PC-9 (cell line): ENCODE results near the gene PLA2G4A. TPM values are rescaled to one million over a fixed set of nuclear protein-coding genes. Genes with fewer than 3 reads are reported as not detected.

Experiments used
- BruUV-seq: library from RNA; stranded (reverse); fragments of 400-500 nt; replicated peaks from 2 replicates; lab custom pipeline; 2021; lab: Mats Ljungman, UMichigan
- CTCF ChIA-PET: fragments of 300-600 bp; sonication (Branson Sonifier 250); formaldehyde crosslinking; loops from one replicate; lab custom pipeline; 2022; ENCODE audit warnings: antibody characterized with exemption; lab: Charles Lee
- POLR2A ChIA-PET: fragments of 300-600 bp; sonication (Branson Sonifier 250); formaldehyde crosslinking; loops from one replicate; lab custom pipeline; 2022; ENCODE audit warnings: antibody characterized with exemption; ENCODE audit not compliant: unreplicated experiment; lab: Charles Lee
- DNase-seq, 2 experiments: peaks; one replicate each; pipeline versions ENCODE4 v3.0.0 to v3.0.0-alpha.2; 2015 to 2022; ENCODE audit warnings: mixed read lengths in 1 of 2
- H2AFZ ChIP-seq: fragments of 200-600 bp; sonication (generic); 2 replicates; pipeline ENCODE4 v1.8.1; 2017; ENCODE audit warnings: antibody characterized with exemption
- H3F3A ChIP-seq: fragments of 200-600 bp; sonication (generic); 2 replicates; pipeline ENCODE4 v1.8.1; 2017; ENCODE audit warnings: antibody characterized with exemption, mild to moderate bottlenecking, low read depth; ENCODE audit not compliant: insufficient read depth
- H3K27ac ChIP-seq: fragments of 200-600 bp; sonication (generic); 2 replicates; pipeline ENCODE4 v1.6.1; 2016; ENCODE audit warnings: mixed run types
- H3K27me3 ChIP-seq: fragments of 200-600 bp; sonication (generic); 2 replicates; pipeline ENCODE4 v1.6.1; 2016; ENCODE audit warnings: low read depth, mixed run types; ENCODE audit not compliant: insufficient read depth
- H3K36me3 ChIP-seq: fragments of 200-600 bp; sonication (generic); 2 replicates; pipeline ENCODE4 v1.6.1; 2016; ENCODE audit warnings: low read depth, mixed run types
- H3K4me1 ChIP-seq: fragments of 200-600 bp; sonication (generic); replicated peaks from 2 replicates; pipeline ENCODE4 v1.6.1; 2016; ENCODE audit warnings: mixed run types; ENCODE audit not compliant: insufficient read depth
- H3K4me2 ChIP-seq: fragments of 200-600 bp; sonication (generic); 2 replicates; pipeline ENCODE4 v1.6.1; 2017; ENCODE audit warnings: mixed run types
- H3K4me3 ChIP-seq: fragments of 200-600 bp; sonication (generic); 2 replicates; pipeline ENCODE4 v1.6.1; 2016; ENCODE audit warnings: mixed run types
- H3K79me2 ChIP-seq: fragments of 200-600 bp; sonication (generic); 2 replicates; pipeline ENCODE4 v1.6.1; 2017; ENCODE audit warnings: low read depth, mixed run types
- H3K9me2 ChIP-seq: fragments of 200-600 bp; sonication (generic); 2 replicates; pipeline ENCODE4 v1.8.1; 2017; ENCODE audit warnings: mild to moderate bottlenecking; ENCODE audit not compliant: insufficient read depth
- H3K9me3 ChIP-seq: fragments of 200-600 bp; sonication (generic); 2 replicates; pipeline ENCODE4 v1.8.1; 2016; ENCODE audit warnings: low read depth; ENCODE audit not compliant: insufficient read depth
- H4K20me1 ChIP-seq: fragments of 200-600 bp; sonication (generic); 2 replicates; pipeline ENCODE4 v1.8.1; 2017; ENCODE audit not compliant: insufficient read depth
- EZH2 ChIP-seq: fragments of 200-600 bp; sonication (generic); IDR thresholded peaks from 2 replicates; pipeline ENCODE4 v1.8.0; 2017; ENCODE audit warnings: antibody characterized with exemption, low read depth
- intact Hi-C: fragments of 100-400 bp; cut with micrococcal nuclease; formaldehyde crosslinking; loops from one replicate; pipeline ENCODE4 v1.10.0; 2022; ENCODE audit not compliant: unreplicated experiment
- total RNA-seq: library from RNA; stranded (reverse); gene quantifications from 2 replicates; pipeline ENCODE4 v1.2.3, GENCODE V29; 2021
- TF ChIP-seq, protein P1 (sequence below): fragments of 200-600 bp; sonication (generic); conservative IDR thresholded peaks from 2 replicates; pipeline ENCODE4 v1.6.1; 2017; ENCODE audit warnings: mixed run types, antibody characterized with exemption, mild to moderate bottlenecking, moderate library complexity

PLA2G4A gene
- total RNA-seq, 1 experiment from 2014 or later = 3.3 TPM

DNA sequence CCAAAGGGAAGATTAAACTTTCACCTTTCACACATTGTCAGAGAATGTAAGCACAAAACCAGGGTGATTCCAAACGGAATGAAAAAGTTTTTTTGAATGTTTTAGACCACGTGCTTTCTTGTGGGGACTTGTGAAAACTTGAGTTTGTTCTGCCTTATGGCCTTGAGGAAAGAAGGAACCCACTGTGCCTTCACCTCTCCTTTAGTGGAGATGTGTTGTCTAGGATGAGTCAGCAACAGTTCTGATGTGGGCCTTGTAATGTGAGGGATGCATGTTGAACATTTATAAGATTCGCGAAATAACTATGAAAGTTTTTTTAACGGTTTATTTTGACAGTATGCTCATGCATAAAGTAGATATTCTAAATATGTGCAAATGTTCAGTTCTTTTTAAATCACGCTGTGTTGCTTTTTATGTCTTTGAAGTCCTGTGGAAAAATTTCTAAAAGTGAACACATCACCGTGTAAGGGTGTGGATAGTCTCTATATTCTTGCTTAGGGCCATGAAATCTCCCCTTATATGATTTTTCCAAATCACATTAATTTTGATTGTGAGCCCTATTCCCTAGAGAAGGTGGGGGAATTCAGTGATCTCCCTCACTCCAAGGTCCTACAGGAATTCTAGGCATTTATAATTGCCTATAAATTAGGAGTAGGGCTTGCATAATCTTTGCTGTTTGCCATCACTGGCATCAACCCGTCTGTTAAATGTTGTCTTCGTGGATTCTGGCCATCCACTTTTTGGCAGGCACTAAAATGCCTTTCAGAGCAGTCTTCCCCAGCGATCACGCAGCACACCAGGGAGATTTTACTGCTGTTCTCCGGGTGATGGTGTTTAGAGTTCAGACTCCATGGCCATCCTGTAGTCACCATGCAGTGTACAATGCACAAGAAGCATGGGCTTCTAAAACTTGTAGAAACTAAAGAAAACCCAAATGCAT lies 47.4 kb downstream of the PLA2G4A start:
- no TSS peak for BruUV-seq
- DNase-seq = no peak
- Histone ChIP-seq H2AFZ (peak overlapping the region; percentile 65; the same call in 1 of the 2 replicates), H3K27ac (no peak overlapping the region), H3K9me3 (no peaks in the 10 kb centered on the region), H3F3A (no peaks in the 10 kb centered on the region), H3K9me2 (no peaks in the 10 kb centered on the region), H4K20me1 (no peaks in the 10 kb centered on the region), H3K4me1 (no peaks in the 10 kb centered on the region), H3K27me3 (no peaks in the 10 kb centered on the region), H3K4me3 (no peak overlapping the region), H3K4me2 (no peak overlapping the region), H3K36me3 (no peaks in the 10 kb centered on the region), H3K79me2 (no peaks in the 10 kb centered on the region)
- TF ChIP-seq EZH2 = no peak
- TF ChIP-seq, protein P1, sequence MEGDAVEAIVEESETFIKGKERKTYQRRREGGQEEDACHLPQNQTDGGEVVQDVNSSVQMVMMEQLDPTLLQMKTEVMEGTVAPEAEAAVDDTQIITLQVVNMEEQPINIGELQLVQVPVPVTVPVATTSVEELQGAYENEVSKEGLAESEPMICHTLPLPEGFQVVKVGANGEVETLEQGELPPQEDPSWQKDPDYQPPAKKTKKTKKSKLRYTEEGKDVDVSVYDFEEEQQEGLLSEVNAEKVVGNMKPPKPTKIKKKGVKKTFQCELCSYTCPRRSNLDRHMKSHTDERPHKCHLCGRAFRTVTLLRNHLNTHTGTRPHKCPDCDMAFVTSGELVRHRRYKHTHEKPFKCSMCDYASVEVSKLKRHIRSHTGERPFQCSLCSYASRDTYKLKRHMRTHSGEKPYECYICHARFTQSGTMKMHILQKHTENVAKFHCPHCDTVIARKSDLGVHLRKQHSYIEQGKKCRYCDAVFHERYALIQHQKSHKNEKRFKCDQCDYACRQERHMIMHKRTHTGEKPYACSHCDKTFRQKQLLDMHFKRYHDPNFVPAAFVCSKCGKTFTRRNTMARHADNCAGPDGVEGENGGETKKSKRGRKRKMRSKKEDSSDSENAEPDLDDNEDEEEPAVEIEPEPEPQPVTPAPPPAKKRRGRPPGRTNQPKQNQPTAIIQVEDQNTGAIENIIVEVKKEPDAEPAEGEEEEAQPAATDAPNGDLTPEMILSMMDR = no peak
- POLR2A ChIA-PET = no interaction called here
- CTCF ChIA-PET = no interaction called here
- intact Hi-C loops = no loop called here

DNA sequence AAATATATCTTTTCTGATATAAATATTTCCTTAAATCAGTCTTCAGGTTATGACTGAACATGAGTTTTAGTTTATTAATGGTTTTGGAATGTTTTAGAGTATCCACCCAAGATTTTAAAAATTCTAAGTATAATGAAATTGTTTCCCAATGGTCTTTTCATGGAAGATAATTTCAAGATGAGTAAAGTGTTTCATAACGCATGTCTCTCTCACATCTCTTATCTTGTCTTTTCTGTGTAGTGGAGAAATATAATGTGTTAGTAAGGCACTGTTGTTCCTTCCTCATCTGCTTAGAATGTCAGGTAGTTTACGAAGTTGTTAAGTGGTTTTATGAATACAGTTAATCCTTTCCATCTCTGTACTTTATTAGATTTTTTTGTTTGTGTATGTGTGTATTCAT lies 49.6 kb downstream of the PLA2G4A start:
- POLR2A ChIA-PET = no interaction called here
- CTCF ChIA-PET = no interaction called here
- no TSS peak for BruUV-seq
- Histone ChIP-seq H3K27ac (no peak overlapping the region), H3K9me2 (no peaks in the 10 kb centered on the region), H3K4me1 (no peaks in the 10 kb centered on the region), H2AFZ (no peak overlapping the region), H4K20me1 (no peaks in the 10 kb centered on the region), H3K79me2 (no peaks in the 10 kb centered on the region), H3F3A (no peaks in the 10 kb centered on the region), H3K36me3 (no peaks in the 10 kb centered on the region), H3K4me2 (no peak overlapping the region), H3K27me3 (no peaks in the 10 kb centered on the region), H3K9me3 (no peaks in the 10 kb centered on the region), H3K4me3 (no peak overlapping the region)
- intact Hi-C loops = no loop called here
- DNase-seq = no peak
- TF ChIP-seq, protein P1 = no peak
- TF ChIP-seq EZH2 = no peak

DNA sequence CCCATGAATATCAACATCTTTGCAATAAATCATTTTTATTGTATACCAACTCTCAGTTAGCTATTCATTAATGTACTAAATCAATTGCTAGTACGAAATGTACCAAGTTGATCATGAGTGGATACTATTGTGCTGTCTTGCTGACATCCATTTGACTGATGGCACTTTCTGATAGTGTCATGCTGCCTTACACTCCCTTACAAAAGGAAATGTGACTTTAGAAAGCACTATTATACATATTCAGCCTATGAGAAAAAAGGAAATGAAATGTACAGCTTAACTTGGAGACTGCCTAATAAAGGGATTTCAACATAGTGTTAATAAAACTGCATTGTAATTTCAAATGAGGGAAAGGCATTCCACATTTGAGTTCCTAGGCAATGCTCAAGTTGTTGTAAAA lies 52.2 kb downstream of the PLA2G4A start:
- Histone ChIP-seq H3F3A (no peaks in the 10 kb centered on the region), H3K9me3 (no peaks in the 10 kb centered on the region), H3K27me3 (no peaks in the 10 kb centered on the region), H3K4me3 (no peak overlapping the region), H3K4me1 (no peaks in the 10 kb centered on the region), H4K20me1 (no peaks in the 10 kb centered on the region), H3K79me2 (no peaks in the 10 kb centered on the region), H3K27ac (no peak overlapping the region), H3K9me2 (no peaks in the 10 kb centered on the region), H3K36me3 (no peaks in the 10 kb centered on the region), H3K4me2 (no peak overlapping the region), H2AFZ (no peak overlapping the region)
- intact Hi-C loops = no loop called here
- TF ChIP-seq, protein P1 = no peak
- no peak for TF ChIP-seq EZH2
- POLR2A ChIA-PET = no interaction called here
- BruUV-seq = no TSS peak
- no peak for DNase-seq
- CTCF ChIA-PET = no interaction called here
